HG03108 (cell line): ENCODE data around the gene SNAI1.
"Not testable (repeated sequence)": the region's sequence is repeated elsewhere in the genome, so short reads cannot be mapped to it uniquely, and the experiment has no call there.

Source experiments
- ATAC-seq: cut with Tn5 transposase; IDR thresholded peaks from one replicate; pipeline ENCODE4 v1.9.1; 2021; ENCODE audit warnings: moderate library complexity; ENCODE audit not compliant: unreplicated experiment

The SNAI1 gene

GRCh38 chr20:50011597-50011996 lies 28.8 kb downstream of the SNAI1 start:
- ATAC-seq = not testable (repeated sequence)

DNA sequence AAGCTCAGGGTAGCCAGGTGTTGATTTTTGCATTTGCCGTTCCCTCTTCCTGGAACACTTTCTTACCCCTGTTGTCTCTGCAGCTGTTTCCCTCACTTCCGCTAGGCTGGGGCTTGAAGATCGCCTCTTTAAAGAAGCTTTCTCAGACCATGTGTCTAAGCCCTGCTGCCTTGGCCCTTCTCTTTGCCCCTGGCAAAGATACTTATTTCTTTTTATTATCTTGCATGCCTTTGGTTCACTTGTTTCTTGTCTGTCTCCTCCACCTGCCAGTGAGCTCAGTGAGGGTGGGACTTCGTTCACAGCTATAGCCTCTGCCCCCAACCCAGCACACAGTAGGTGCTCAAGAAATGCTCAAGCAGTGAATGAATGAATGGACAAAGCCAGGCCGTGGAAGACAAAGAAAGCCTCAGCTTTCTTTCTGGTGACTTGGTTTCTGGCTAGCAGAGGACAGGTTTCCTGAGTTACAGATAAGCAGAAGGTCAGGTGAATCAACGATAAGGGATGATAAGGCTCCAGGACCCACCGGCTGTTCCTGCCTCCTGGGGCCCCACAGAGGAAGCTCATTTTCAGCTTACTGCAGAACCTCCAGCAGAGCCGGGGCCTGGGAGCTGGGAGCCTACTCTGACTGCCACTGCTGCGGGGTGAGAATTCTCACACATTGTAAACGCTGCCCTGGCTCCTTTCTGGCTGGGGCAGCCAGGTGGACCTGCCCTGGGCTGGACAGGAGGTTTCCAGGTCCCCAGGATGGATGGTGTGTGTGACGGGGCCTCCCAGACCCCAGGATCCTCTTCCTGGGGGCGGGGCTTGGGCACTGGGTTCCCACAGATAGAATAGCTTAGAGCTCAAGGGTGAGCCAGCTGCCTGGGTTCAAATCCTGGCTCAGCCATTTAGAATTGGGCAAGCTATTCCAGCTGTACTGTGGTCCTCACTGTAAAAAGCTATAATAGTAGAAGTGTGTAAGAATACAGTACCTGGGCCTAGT lies 29.8 kb downstream of the SNAI1 start:
- ATAC-seq = peak; percentile 47

DNA sequence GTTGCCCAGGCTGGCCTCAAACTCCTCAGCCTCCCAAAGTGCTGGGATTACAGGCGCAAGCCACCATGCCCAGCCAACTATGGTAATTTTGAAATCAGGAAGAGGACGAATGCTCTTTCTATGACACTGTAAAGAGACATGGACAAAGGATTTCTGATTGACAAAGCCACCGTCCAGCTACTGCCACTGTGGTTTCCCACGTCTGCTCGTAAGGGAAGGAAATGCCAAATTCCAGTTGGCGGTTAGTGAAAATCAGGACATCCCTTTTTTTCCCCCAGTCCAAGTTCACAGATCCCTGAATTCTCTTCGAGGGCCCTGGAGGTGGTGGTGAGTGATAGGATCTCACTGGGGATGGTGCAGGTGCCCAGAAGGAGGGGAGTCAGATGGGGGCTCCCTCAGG lies 31.2 kb downstream of the SNAI1 start:
- ATAC-seq = no peak

DNA sequence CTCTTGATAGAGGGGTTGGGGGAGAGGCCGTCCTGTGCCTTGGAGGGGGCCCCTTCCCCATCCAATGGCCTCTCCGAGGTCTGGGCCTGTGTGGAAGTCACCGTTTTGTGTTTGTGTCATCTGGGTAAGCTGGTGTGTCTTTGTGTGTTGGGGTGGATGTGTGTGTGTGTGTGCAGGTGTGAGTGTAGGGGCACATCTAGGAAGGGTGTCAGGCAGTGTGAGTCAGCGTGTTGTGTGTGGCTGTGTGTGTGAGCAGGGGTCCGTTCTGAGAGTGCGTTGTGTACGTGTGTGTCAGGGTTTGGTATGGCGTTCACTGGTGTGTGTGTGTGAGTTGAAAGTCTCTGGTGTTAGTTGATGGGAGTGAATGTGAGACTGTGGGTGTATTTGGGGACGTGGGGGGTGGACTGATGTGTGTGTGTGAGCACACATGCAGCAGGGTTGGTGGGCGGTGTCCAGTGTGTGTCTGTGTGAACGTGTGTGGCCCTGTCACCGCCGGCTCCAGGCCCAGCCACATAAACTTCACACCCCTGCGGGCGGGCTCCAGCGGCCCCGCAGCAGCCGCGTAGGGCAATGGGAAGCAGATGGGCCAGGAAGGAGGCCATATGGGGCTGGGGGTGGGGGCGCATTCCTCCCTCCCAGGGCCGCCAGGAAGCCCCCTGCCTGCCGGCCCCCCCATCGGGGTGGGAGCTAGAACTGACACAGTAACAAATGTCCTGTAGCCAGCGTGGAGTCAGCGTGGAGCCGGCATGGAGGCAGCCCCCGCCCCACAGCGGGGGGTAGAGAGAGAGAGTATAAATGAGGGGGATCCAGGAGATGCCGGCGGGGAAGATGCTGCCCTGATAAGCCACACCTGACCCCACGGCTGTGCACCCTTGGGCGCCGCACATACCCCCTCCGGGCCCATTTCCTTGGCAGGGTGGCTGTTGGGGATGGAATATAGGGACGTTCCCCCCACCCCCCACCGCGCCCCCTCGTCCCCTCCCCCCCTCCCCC lies 32.1 kb downstream of the SNAI1 start:
- ATAC-seq = no peak

DNA sequence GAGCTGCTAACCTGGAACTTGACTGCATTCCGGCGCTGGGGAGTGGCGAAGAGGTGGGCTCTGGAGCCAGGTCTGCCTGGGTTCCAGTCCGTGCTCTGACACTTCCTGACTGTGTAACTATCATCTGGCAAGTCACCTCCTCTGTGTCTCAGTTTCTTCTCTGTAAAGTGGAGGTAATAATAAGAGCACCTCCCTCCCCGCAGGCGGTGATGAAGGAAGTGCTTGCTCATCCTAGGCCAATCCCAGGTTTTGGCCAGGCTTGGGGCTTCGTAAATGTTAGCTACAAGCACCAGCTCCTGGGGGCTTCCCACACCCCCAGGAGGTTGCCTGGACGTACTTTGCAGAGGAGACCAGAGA lies 32.8 kb downstream of the SNAI1 start:
- no peak for ATAC-seq

DNA sequence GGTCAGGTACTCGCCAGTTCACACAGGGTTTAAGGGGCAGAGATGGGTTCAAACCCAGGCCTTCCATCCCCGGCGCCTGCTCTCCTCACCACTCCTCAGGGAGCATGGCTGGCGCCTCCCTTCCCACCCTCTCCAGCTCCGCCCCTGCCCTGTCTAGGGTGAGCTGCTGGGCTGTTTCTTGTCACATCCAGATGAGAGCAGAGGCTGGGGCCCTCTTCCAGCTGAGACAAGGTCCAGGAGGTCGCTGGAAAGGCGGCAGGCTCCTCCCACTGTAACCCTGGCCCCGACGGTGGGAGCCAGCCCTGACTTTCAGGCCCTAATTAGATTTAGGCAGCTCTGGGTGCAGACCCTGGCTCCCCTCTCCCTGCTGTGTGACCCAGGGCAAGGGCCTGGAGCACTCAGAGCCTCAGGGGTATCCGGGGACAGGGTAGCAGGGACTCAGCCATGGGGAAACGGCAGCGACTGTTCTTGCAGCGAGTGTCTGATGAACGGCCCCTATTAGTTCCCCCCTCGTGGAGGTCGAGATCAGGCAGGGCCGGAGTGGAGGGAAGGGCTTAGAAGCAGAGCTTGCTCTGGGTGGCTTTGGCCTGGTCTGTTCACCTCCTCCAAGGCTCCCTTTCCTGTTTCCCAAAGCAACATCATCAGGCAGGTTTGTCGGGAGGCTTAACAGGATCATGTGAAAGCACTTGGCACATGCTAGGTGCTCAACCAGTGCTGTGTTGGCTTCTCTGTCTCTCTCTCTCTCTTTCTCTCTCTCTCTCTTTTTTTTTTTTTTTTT lies 33.4 kb downstream of the SNAI1 start:
- ATAC-seq = no peak

DNA sequence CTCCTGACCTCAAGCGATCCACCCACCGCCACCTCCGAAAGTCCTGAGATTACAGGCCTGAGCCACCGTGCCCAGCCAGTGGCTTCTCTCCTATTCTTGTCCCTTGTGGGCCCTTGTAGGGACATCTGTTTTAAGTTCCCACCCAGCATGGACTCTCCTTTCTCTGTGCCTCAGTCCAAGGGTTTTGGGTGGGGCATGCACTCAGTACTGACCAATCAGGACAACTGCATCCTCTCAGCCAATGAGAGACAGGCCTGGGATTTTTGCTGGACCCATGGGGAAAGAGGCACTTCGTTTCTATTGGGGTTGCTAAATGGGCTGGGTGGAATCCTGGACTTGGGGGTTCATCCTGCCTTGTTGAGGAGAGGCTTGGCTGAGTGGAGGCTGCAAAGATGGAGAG lies 34.4 kb downstream of the SNAI1 start:
- no peak for ATAC-seq

GRCh38 chr20:50017576-50018248 lies 34.9 kb downstream of the SNAI1 start:
- no peak for ATAC-seq

GRCh38 chr20:50019466-50020256 lies 36.9 kb downstream of the SNAI1 start:
- ATAC-seq = no peak

DNA sequence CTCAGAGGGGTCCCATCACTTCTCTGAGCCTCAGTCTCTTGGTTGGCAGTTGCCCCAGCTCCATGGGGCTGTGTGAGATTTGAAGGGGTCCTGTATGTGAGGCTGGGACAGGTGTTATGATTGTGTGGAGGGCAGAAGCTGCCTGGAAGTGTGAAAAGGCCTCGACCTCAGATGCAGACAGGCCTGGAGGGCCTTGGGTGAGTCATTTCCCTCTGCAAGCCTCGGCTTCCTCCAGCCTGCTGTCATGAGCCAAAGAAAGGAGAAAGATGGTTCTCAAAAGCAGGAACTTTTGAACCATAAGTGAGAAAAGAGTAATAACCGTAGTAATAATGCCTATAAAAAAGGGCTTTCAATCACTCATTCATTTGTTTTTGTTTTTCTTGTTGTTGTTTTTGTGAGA lies 37.5 kb downstream of the SNAI1 start:
- ATAC-seq = no peak

GRCh38 chr20:50022676-50023075 lies 39.9 kb downstream of the SNAI1 start:
- ATAC-seq = no peak

GRCh38 chr20:50023116-50023805 lies 40.5 kb downstream of the SNAI1 start:
- ATAC-seq = peak; percentile 52

DNA sequence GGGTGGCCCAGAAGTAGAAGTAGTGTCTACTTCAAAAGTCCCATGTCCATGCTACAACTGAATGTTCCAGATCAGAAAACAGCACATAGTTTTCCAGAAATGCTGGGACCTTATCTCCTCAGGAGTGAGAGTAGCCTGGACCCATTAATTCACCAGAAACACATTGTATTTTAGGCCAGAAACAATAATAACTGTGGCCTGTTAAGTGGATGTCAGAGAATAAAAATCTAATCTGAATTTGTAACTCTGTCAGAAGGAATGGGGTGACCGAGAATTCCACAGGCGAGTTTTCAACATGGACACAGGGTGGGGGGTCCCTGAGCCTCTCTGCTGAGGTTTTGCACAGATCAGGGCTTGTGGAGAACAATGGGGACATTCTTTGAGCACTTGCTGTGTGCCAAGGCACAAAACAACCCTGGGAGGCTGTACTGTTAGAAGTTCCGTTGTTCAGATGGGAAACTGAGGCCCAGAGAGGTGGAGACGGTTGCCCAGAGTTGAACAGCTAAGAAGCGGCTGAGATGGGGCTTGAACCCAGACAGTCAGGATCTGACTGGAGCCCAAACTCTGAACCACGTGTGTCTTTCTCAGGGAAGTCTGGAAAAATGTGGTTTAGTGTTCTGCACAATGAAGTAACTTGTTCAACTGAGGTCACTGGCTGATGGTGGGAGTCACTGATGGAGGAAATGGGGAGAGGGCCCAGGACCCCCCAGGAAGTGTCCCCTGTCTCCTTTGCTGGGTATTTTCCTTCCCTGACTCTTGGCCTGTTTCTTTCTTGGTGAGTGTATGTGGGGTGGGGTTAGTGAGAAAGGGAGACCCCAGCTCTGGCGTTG lies 44.2 kb downstream of the SNAI1 start:
- ATAC-seq = no peak

- no peak for ATAC-seq
These were observed 44.9 kb downstream of the SNAI1 start for GRCh38 chr20:50027611-50028105.

GRCh38 chr20:50029083-50029696 lies 46.4 kb downstream of the SNAI1 start:
- ATAC-seq = no peak

DNA sequence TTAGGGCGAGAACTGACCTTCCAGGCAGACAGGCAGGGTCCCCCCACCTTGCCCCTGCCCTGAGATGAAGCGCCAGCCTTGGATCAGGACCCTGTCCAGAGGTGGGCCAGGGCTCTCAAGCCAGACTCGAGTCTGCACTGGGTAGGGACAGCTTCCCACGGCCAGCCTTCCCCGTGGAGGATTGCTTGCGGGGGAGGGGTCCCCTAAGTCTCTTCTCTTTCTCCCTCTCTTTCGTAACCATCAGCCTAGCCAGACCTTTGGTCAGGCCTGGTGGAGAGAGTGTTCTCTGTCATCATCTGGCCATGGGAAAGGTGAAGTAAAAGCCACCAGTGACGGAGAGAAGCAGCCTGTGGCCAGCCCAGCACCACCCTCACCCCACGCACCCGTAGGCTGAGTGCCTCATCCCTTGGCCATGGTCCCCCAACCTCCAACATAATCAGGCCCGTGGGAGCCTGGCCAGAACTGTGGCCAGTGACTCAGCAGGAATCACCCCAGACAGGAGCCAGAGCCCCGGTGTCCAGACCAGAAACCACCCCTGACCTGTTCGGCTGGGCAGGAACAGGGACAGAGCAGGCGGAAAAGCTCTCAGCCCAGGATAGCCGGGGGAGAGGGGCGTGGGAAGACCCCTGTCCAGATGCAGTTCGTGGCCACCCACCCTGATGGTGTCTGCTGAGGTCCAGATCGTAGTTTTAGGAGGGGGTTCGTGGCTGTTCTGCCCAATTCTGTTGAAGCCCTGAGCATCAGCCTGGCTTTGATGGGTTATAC lies 47.1 kb downstream of the SNAI1 start:
- ATAC-seq = no peak
